Esophagus muscularis mucosa (tissue), 4 donors: ENCODE data around the gene LARGE1.

Experiments
- EP300 ChIP-seq: sonication (generic); formaldehyde crosslinking; IDR thresholded peaks from one replicate; pipeline ENCODE4 v1.6.1; 2017; ENCODE audit warnings: antibody characterized with exemption
- POLR2AphosphoS5 ChIP-seq, 2 donors: sonication (generic); formaldehyde crosslinking; IDR thresholded peaks; one replicate each; pipeline ENCODE4 v1.6.1; 2017; ENCODE audit warnings: antibody characterized with exemption in 2 of 2
- TF ChIP-seq, protein P1 (sequence below), 3 experiments: fragments of 200-600 bp in 2 of 3; fragments of 450-650 bp in 1 of 3; sonication (generic) in 2 of 3; IDR thresholded peaks; one replicate each; pipeline ENCODE4 v1.5.1; 2017 to 2019; ENCODE audit warnings: antibody characterized with exemption in 3 of 3, mild to moderate bottlenecking in 2 of 3, moderate library complexity in 1 of 3

DNA sequence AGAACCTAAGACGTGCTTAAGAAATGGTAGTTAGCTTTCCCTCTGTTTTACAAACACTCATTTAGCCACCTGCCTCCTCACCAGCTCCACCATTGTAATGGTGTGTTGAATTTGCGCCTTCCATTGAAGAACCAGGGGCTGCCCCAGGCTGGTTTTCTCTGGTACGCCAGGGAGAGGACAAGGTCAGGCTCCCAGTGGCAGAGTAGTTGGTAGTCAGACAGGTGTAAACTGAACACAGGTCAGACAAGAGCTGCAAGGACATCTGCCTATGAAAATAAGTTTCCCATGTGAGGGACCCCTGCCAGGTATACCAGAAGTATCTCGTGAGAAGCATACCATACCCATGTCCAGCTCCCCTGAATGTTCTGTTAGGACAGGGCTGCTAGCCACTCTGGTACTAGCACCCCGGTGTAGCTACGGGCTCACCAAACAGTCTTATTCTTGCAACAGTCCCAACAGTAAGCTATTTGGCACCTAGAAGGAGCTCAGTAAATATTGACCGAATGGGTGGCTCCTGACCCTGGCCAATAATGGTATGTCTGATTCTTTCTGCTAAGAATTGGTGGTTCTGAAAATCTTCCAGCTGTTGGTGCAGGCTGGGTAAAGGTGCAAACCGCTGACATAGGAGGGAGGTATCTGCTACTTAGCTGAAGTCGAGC is 359.0 kb downstream of the LARGE1 start:
- TF ChIP-seq, protein P1, sequence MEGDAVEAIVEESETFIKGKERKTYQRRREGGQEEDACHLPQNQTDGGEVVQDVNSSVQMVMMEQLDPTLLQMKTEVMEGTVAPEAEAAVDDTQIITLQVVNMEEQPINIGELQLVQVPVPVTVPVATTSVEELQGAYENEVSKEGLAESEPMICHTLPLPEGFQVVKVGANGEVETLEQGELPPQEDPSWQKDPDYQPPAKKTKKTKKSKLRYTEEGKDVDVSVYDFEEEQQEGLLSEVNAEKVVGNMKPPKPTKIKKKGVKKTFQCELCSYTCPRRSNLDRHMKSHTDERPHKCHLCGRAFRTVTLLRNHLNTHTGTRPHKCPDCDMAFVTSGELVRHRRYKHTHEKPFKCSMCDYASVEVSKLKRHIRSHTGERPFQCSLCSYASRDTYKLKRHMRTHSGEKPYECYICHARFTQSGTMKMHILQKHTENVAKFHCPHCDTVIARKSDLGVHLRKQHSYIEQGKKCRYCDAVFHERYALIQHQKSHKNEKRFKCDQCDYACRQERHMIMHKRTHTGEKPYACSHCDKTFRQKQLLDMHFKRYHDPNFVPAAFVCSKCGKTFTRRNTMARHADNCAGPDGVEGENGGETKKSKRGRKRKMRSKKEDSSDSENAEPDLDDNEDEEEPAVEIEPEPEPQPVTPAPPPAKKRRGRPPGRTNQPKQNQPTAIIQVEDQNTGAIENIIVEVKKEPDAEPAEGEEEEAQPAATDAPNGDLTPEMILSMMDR (IDR thresholded peaks at IDR 0.05): no peak
- no peak for TF ChIP-seq EP300
- TF ChIP-seq POLR2AphosphoS5 (IDR thresholded peaks at IDR 0.05): no peak
